AG08395 (cell line): Measurements from ENCODE around the gene ARPP21.
"Not testable (repeated sequence)": the region's sequence is repeated elsewhere in the genome, so short reads cannot be mapped to it uniquely, and the experiment has no call there.

Source experiments
- DNase-seq: peaks from one replicate; pipeline ENCODE4 v3.0.0; 2012; ENCODE audit warnings: mixed read lengths, low spot score

ARPP21 gene

DNA sequence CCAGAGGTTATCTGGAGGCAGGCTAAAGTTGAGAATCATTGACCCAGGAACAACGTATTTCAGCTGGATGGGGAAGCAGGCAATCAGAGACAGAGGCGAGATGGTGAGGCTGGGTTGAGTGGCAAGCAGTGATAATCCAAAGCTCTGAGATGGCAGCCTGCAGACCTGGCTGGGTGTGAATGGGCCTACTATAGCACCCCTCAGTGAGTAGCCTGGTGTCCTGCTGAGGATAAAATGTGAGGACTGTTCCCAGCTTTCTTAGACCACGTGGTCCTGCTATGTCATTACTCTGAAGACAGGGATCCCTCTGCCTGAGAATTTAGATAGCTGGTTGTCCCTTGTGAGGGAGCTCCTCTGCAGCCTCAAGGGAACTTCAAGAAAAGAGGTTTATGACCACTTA, 141.5 kb downstream of the ARPP21 start:
- DNase-seq = no peak

DNA sequence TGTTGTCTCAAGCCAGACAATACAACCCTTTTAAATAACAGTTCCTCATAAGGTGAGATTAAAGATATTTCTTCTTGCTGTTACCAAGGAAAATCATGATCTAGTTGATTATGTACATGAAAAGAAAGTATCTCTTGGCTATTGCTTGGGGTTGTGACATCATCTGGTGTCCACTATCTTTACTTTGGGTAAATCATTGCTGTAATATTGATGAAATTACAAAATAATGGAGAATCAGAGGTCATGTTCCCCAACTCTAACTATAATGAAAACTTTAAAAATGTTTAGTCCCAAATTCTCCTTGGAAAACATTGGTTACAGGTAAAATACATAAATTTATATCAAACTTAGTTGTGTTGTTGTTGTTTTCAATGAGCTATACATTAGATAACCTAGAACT, 142.2 kb downstream of the ARPP21 start:
- DNase-seq = no peak

DNA sequence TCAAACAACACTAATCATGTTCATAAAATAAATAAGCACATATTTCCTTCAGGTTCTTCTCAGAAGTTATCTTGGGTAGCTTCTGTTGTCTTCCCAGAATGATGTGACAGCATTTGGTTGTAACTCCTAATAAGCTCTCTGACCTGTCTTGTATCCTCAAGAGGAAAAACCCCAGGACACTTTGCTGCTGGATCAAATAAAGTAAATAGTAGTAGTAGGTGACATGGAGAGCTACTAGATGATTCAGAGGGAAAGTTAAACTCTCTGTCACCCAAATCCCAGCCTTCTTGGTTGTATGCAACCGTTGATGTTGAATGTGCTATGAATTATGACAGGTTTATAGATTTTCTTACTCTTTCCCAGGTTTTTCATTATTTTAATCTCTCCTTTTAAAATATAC, 143.0 kb downstream of the ARPP21 start:
- no peak for DNase-seq

DNA sequence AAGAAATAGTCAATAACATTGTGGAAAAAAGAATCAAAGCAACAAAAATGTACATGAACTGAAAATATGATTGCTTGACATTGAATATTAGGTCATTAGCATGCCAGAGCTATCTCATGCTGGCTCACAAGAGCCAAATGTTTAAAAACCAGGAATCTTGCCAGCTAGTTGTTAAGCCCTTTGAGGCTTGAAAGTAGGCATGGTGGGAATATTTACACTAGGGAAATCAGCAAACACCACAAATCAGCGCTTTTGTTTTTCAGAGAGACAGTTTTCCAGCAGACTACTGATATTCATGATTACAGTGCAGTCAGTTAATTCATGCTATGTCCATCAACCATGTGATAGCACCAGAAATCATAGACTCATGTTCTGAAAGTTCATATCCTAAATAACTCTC, 144.8 kb downstream of the ARPP21 start:
- DNase-seq = no peak

DNA sequence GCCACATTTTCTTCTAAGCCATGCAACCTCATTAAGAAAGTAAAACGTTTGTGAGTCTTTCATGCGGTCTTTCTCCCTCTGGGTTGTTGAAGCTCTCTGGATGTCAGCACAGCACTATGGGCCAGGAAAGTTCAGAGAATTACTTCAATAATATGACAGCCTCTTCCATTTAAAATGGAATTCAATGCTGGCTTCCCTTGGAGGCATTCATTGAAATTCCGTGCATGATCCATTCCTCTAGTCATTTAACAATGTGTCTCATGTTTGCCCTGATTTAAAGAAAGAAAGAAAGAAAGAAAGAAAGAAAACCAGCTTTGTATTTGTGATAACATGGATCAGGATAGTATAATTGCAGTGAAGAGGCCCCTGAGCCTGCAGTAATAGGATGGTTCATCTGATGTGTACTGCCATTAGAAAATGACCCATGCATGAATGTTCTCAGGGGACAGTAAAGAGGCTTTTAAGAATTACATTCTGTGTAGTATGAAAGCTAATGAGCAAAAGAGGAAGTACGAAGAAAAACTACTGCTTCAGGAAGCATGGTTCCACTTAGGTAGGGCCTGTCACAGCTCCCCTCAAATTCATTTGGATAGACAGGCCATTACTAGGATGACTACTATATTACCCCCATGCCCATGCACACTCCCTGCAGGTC, 146.0 kb downstream of the ARPP21 start:
- no peak for DNase-seq

DNA sequence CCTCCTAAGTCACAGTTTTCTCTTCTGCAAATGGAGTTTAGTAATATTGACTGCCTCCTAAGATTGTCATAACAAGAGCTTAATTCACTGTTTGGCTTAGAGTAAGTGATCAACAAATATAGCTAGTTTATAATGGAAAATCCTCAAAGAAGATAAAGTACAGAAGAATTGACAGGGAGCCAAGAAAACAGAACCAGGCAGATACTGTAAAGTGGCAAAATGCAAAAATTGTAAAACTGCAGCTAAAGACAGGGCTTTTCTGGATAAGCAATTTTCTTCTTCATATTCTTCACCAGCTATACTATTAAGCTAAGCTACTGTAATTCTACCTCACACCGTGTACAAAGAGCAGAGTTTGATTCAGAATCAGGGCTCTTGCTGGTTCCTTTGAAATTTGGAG, 148.6 kb downstream of the ARPP21 start:
- DNase-seq = no peak

DNA sequence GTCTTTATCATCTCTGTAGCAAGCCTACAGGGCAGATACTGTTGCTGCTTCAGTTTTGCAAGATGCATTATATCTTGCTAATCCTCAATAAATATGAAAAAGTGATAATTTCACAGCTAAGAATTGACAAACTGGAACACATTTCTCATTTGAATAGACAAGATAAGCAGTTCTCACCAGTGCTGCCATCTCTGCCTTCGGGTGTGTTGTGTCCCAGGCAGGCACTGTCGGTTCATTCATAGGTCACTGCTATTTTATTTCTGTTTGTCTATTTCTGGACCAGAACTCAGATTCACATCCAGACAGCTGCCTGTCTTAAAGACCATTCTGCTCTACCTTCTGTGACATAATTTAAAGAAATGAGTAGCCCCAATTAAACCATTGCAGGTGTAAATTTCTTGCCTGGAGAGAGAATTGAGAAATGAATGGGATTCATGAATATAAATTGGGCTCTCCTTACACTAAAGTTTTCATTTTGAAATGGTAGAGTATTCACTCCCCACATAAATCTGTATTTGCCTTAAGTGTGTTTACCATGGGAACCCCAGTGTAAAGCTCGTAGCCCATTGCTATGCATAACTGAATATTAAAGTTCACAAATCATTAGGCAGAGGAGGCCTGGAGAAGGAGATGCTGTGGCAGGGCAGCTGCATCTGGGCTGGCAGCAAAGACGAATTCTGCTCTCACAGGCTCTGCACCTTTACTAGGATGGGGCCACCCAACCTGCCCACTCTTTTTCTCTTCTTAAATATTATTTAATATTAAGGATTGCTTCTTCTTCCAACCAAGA, 149.9 kb downstream of the ARPP21 start:
- DNase-seq = no peak

DNA sequence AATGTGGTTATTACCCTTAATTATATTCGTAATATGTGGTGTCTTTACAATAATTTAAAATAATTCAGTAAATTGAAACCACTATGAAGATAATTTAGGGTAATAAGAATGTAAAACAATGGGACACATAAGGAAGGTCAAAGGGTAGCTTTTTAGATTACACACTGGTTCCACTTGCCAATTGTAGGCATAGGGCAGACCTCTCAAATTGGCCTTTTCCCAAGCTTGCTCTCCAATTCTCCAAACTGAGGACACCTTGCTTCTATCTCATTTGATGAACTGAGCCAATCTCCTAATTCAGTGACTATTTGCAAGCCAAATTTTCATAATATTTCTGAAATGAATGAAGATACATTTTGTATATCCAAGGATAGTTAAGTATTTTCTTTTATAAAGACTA, 151.4 kb downstream of the ARPP21 start:
- DNase-seq = no peak

DNA sequence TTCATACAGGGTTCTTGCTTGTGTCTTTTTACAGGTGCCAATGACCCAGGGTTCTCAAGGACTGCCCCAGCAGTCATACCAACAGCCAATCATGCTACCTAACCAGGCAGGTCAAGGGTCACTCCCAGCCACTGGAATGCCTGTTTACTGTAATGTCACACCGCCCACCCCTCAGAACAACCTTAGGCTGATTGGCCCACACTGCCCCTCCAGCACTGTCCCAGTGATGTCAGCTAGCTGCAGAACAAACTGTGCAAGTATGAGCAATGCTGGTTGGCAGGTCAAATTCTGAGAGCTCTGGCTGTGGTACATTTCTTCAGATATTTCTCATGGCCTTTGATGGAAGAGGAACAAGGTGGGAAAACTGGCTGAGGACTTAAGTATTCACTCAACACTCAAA, 154.3 kb downstream of the ARPP21 start:
- DNase-seq = no peak

DNA sequence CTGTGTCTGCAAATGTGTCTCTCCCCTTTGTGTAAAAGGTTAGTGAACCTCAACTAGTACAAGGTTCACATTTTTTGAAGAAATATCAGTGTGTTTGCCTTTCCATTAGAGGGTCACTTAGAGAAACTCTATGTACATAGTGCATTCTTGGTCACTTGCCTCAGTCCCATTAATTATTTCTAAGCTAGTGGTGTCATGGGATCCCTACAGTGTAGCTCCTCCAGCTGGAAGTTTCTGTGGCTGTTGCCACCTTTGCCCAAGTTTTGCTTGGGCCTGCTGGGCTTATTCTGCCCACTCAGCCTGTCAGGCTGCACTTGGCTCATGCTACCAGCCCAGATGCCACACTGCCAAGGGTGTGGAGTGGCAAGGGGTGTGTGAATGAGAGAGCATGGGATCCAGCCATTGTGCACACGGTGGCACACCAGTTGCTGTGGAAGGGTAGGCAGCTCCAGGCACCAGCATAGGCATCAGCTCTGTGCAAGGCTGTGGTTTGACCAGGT, 161.7 kb downstream of the ARPP21 start:
- DNase-seq = no peak

DNA sequence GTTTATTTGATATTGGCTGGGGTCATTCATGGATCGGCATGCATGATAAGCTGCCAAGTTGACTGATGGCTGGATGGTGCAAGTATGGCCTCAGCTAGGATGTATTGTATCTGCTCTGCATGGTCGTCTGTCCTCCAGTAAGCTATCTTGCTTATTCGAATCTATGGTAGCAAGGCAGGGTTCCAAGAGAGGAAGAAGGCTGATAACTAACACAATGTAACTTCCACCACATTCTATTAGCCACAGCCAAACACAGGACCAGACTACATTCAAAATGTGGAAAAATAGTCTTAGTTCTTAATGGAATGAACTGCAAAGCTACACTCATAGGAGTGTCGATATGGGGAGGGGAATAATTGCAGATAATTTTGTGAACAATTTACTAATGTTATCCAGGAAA, 175.2 kb downstream of the ARPP21 start:
- DNase-seq = no peak

DNA sequence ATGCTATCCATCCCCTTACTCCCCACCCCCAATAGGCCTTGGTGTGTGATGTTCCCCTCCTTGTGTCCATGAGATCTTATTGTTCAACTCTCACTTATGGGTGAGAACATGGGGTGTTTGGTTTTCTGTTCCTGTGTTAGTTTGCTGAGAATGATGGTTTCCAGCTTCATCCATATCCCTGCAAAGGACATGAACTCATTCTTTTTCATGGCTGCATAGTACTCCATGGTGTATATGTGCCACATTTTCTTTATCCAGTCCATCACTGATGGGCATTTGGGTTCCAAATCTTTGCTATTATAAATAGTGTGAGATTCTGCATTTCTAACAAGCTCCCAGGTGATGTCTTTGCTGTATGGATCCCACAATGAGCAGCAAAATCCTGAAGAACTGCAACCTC, 176.5 kb downstream of the ARPP21 start:
- not testable (repeated sequence) for DNase-seq

DNA sequence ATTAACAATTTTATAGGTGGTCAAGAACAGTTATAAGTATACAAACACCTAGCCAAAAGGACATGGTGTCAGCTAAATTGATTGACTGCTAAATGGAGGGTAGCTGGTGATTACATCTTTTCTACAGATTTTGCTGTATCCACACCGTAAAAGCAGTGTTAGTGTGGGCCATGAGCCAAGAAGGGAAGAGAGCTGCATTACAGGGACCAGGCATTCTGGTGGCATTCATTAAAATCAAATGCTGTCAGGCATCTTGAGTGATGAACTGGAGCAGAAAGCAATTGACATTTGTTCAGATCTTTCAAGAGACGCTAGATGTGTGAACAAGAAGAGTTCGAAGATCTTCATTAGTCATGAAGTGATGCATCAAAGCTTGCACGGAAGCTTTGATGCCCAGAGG, 177.9 kb downstream of the ARPP21 start:
- no peak for DNase-seq

DNA sequence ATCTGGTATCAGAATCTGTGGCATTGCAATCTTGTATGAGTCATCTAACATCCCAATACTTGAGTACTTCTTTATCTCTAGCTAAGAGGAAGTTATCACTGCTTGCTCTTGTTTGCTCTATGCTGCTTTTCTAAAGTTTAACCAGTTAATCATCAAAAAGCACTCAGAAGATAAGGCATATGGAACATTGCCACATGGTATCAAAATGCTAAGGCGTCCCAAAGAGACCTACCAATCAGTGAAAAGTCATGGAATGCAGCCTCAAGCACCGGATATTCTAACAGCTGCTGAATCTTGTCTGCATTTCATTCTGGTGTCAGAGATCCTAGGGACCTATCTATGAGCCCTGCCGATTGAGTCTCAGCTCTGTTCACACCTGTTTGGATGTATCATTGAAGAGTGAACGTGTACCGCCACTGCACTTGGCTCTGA, 192.8 kb downstream of the ARPP21 start:
- no peak for DNase-seq
